GM23248 (cell line): ENCODE results near the gene KIF13A.

Experiments used
- EZH2 ChIP-seq: fragments of 200-600 bp; sonication (generic); IDR thresholded peaks from 2 replicates; pipeline ENCODE4 v1.6.1; 2018; ENCODE audit warnings: antibody characterized with exemption, mild to moderate bottlenecking; ENCODE audit not compliant: insufficient read depth, poor library complexity, severe bottlenecking
- EZH2phosphoT487 ChIP-seq: fragments of 200-600 bp; sonication (generic); IDR thresholded peaks from 2 replicates; pipeline ENCODE4 v1.6.1; 2018; ENCODE audit warnings: antibody characterized with exemption, moderate library complexity, mild to moderate bottlenecking, low read depth; ENCODE audit not compliant: insufficient read depth

- TF ChIP-seq EZH2 (no peak), EZH2phosphoT487 (no peak)
Measured at GRCh38 chr6:17971128-17972073, 16.0 kb downstream of the KIF13A start.
